T-helper 2 cell treated with Interferon-gamma antibody and Interleukin-4, amounts not matched to agents 5 μg/mL and 100 μg/mL, for 36 hours (primary cell): Measurements from ENCODE around the gene PDZD2.

Source experiments
- DNase-seq: peaks from one replicate; pipeline ENCODE4 v3.0.0; 2021; ENCODE audit warnings: low spot score
- H3K27ac Mint-ChIP-seq: one replicate; pipeline ENCODE4 v1.8.0; 2021; ENCODE audit warnings: mild to moderate bottlenecking, mixed read lengths
- H3K27me3 Mint-ChIP-seq: one replicate; pipeline ENCODE4 v1.8.0; 2021; ENCODE audit warnings: low read depth, mixed read lengths
- H3K36me3 Mint-ChIP-seq: one replicate; pipeline ENCODE4 v1.8.0; 2021; ENCODE audit warnings: low read depth, mixed read lengths
- H3K4me1 Mint-ChIP-seq: one replicate; pipeline ENCODE4 v1.8.0; 2021; ENCODE audit warnings: low read depth, mixed read lengths
- H3K4me3 Mint-ChIP-seq: one replicate; pipeline ENCODE4 v1.8.0; 2022; ENCODE audit warnings: mild to moderate bottlenecking, moderate library complexity, mixed read lengths
- H3K9me3 Mint-ChIP-seq: one replicate; pipeline ENCODE4 v1.8.0; 2021; ENCODE audit warnings: mixed read lengths

Gene PDZD2

GRCh38 chr5:32160228-32160627 lies 521.3 kb downstream of the PDZD2 start:
- Mint-ChIP-seq H3K4me1 (peaks cover 9% of the 10 kb centered on the region), H3K4me3 (no peak overlapping the region), H3K36me3 (peaks cover 17% of the 10 kb centered on the region), H3K27ac (no peak overlapping the region), H3K9me3 (no peaks in the 10 kb centered on the region), H3K27me3 (no peaks in the 10 kb centered on the region)
- no peak for DNase-seq
